ENCODE measurements around the gene PROSER2. TPM values are rescaled to one million over a fixed set of nuclear protein-coding genes. Genes with fewer than 3 reads are reported as not detected.
A peak's percentile ranks its signal among the peaks of the same experiment; 100 is the strongest.

Gene PROSER2
- total RNA-seq, 3 donors from 2014 or later = 2.9 to 9.5 (median 8.5) TPM

DNA sequence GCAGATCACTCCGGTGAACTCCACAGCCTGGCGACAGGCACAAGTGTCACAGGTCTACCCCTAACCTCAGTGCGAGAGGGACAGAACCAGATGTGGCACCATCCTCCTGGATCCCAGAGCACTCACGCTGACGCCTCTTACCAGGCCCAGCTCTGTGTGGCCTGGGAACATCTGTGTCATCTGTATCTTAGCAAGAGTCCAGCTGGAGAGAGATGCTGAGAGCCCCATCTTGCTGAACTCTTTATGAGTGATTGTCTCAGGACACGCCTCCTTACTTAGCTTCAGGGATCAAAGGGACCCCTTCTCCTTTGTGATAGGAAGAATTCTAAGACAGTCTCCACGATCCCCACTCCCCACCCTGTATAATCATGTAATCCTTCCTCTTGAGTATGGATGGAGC is 10.0 kb upstream of the PROSER2 start:
- H3K27ac ChIP-seq = no peak overlapping the region
- TF ChIP-seq CTCF (IDR thresholded peaks at IDR 0.05) = no peak
- no peak for TF ChIP-seq POLR2A (IDR thresholded peaks at IDR 0.05)
- TF ChIP-seq POLR2AphosphoS5 (IDR thresholded peaks at IDR 0.05) = no peak
- no peaks in the 10 kb centered on the region for H3K36me3 ChIP-seq
- no peak for DNase-seq (ENCODE audit: low spot score in 2 of 2)
- H3K9me3 ChIP-seq = no peaks in the 10 kb centered on the region
- intact Hi-C loops (cut with DNase I; ENCODE audit: low total_unique reads) = no loop called here
- no peaks in the 10 kb centered on the region for H3K4me1 ChIP-seq
- no peak overlapping the region for H3K4me3 ChIP-seq
- no peaks in the 10 kb centered on the region for H3K27me3 ChIP-seq

GRCh38 chr10:11813855-11814567 is 9.1 kb upstream of the PROSER2 start:
- no peaks in the 10 kb centered on the region for H3K36me3 ChIP-seq
- TF ChIP-seq CTCF (IDR thresholded peaks at IDR 0.05) (no peak), POLR2AphosphoS5 (IDR thresholded peaks at IDR 0.05) (no peak), POLR2A (IDR thresholded peaks at IDR 0.05) (no peak)
- peak overlapping the region in 1 of 2 donors; percentile 38 for H3K27ac ChIP-seq
- intact Hi-C loops (cut with DNase I; ENCODE audit: low total_unique reads) = no loop called here
- H3K4me1 ChIP-seq = no peaks in the 10 kb centered on the region
- H3K9me3 ChIP-seq = no peaks in the 10 kb centered on the region
- DNase-seq (ENCODE audit: low spot score in 2 of 2) = no peak
- no peak overlapping the region for H3K4me3 ChIP-seq
- H3K27me3 ChIP-seq = no peaks in the 10 kb centered on the region

GRCh38 chr10:11819027-11819426 is 4.1 kb upstream of the PROSER2 start:
- intact Hi-C loops (cut with DNase I; ENCODE audit: low total_unique reads) = no loop called here
- no peak for TF ChIP-seq POLR2A (IDR thresholded peaks at IDR 0.05)
- TF ChIP-seq CTCF (IDR thresholded peaks at IDR 0.05) = no peak
- Histone ChIP-seq H3K4me3 (no peak overlapping the region), H3K27me3 (no peaks in the 10 kb centered on the region), H3K36me3 (no peaks in the 10 kb centered on the region), H3K4me1 (no peaks in the 10 kb centered on the region), H3K9me3 (no peaks in the 10 kb centered on the region), H3K27ac (no peak overlapping the region)
- DNase-seq (ENCODE audit: low spot score in 2 of 2) = no peak

- Histone ChIP-seq H3K27ac (no peak overlapping the region), H3K4me1 (no peaks in the 10 kb centered on the region), H3K9me3 (no peaks in the 10 kb centered on the region), H3K4me3 (no peak overlapping the region), H3K36me3 (no peaks in the 10 kb centered on the region), H3K27me3 (no peaks in the 10 kb centered on the region)
- TF ChIP-seq POLR2AphosphoS5 (IDR thresholded peaks at IDR 0.05) (no peak), POLR2A (IDR thresholded peaks at IDR 0.05) (no peak), CTCF (IDR thresholded peaks at IDR 0.05) (no peak)
- no peak for DNase-seq (ENCODE audit: low spot score in 2 of 2)
- intact Hi-C loops (cut with DNase I; ENCODE audit: low total_unique reads) = no loop called here
Observed at GRCh38 chr10:11822026-11822756, 965 bp upstream of the PROSER2 start.

- H3K27me3 ChIP-seq = no peaks in the 10 kb centered on the region
- H3K9me3 ChIP-seq = no peaks in the 10 kb centered on the region
- TF ChIP-seq POLR2A (IDR thresholded peaks at IDR 0.05) (no peak), POLR2AphosphoS5 (IDR thresholded peaks at IDR 0.05) (no peak), CTCF (IDR thresholded peaks at IDR 0.05) (no peak)
- peak overlapping the region; percentile 81 to 88 for H3K27ac ChIP-seq
- no peak for DNase-seq (ENCODE audit: low spot score in 2 of 2)
- no peaks in the 10 kb centered on the region for H3K36me3 ChIP-seq
- peak overlapping the region; percentile 69 to 93 (median 89) for H3K4me3 ChIP-seq
- intact Hi-C loops (cut with DNase I; ENCODE audit: low total_unique reads) = no loop called here
- H3K4me1 ChIP-seq = no peaks in the 10 kb centered on the region
Observed at GRCh38 chr10:11822809-11823121, 391 bp upstream of the PROSER2 start.
